ENCODE data around the gene HUNK.
A peak's percentile ranks its signal among the peaks of the same experiment; 100 is the strongest.

HUNK gene

GRCh38 chr21:31964692-31965091, 91.9 kb downstream of the HUNK start:
- DNase-seq = no peak

GRCh38 chr21:31967334-31967733, 94.5 kb downstream of the HUNK start:
- no peak for DNase-seq

DNA sequence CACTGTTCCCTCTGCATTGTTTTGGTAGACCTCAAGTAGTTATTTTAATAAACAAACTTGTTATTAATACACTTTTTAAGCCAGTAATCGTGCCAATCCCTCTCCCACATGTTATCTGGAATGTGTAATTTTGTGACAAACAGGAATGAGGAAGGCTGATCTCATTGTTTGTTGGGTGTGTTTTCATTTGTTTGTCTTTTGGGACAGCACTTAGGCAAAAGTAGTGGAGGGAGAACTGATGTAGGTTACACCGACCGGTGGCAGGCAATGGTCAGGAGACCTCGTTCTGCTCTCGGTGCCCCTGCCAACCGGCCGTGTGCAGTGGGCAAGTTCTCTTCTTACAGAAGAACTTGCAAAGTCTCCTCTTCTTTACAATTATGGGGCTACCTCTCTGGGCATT, 99.8 kb downstream of the HUNK start:
- no peak for DNase-seq

DNA sequence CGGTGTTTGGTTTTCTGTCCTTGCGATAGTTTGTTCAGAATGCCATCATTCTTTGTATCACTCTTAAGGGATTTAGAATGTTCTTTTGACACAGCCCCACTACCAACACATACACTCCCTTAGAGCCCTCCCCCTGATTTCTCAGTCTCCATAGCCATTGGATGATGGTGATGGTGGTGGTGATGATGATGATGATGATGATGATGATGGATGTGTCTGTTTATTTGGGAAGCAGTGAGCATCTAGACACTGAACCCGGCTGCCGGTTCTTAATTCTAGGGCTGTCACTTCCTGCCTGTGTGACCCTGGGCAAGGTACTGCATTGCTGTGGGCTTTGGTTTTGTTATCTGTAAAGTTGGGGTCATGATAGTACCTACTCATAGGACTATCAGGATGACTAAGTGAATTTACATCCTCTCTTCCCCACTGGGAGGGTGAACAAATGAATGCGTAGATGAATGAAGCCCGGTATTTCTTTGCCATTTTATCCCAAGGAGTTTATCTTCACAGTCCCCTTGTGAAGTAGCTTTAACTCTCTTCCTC, 100.7 kb downstream of the HUNK start:
- no peak for DNase-seq

DNA sequence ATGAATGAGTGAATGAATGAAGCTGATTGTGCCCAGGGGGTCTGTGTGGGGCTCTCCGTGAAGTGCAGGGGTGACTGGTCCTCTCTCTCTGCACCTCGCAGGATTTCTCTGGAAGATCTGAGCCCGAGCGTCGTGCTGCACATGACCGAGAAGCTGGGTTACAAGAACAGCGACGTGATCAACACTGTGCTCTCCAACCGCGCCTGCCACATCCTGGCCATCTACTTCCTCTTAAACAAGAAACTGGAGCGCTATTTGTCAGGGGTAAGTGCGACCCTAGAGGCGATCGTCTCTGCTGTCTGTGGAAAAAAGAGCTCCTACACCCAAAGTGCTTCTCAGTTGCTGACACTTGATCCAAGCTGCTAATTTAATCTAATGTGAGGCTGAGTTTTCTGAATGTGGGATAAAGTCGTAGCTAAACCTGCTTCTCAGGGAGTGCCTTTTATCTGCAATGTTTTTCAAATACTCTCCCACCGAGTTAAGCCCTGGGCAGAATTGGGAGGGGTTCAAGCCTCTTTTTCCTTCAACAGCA, 101.7 kb downstream of the HUNK start:
- no peak for DNase-seq

DNA sequence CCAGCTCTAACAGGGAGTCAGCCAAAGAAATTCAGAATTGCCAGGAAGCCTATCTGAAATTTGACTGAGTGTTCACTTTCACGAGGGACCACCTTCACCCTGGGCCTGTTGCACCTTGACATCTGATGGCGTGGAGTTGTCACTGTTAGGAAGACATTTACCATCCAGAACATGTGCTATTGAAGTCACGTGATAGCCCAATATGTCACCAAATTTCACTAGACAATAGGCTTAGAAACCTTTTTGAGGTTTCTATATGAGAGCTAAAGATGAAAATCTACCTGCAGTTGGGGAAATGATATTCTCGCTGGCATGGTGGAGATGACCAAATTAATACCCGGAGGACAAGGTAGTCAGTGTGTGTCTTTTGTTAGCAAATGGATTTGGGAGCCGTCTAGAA, 102.7 kb downstream of the HUNK start:
- no peak for DNase-seq

DNA sequence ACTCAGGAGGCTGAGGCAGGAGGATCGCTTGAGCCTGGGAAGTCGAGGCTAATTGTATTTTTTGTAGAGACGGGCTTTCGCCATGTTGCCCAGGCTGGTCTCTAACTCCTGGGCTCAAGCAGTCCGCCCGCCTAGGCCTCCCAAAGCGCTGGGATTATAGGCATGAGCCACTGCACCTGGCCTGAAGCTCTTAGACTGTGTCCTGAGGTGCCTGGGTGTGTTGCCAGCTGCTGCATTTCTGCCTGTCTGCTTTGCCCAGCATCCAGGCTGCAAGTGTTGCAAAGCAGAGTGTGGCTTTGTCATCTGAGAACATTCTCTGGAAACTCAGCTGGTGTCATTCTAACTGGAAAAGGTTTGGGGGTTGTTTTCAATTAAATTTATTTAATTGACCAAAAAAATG, 105.0 kb downstream of the HUNK start:
- DNase-seq = no peak

DNA sequence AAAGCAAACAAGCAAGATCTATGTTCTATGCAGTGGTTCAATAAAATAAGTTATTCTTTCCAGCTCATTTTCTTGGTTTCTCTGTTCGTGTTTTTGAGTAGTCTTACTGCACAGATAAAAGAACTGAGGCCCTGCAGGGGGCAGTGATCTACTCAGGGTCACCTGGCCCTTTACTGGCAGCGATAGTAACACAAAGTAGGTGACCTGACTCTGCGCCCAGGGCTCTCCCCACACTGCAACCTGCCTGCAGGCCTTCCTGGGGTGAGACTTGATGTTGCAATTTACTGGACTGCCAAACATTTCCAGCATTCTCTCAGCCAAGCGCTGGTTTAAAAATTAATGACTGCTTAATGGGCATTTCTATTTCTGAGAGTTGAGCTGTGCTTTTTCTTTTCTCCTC, 110.3 kb downstream of the HUNK start:
- no peak for DNase-seq

DNA sequence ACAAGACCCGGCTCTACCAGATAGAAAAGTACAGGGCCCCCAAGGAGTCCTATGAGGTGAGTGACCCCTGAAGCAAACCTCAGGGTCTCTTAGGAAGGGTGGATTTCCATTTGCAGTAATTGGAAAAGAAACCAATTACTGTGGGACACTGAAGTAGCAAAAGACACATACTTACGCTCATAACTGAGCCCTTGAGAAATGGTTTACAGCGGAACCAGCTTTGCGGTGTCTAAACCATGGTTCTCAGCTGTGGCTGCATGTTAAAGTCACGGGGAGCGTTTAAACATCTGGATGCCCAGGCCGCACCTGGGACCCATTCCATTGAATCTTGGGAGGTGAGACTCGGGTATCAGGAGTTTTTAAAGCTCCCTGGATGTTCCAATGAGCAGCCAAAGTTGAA, 110.7 kb downstream of the HUNK start:
- no peak for DNase-seq

DNA sequence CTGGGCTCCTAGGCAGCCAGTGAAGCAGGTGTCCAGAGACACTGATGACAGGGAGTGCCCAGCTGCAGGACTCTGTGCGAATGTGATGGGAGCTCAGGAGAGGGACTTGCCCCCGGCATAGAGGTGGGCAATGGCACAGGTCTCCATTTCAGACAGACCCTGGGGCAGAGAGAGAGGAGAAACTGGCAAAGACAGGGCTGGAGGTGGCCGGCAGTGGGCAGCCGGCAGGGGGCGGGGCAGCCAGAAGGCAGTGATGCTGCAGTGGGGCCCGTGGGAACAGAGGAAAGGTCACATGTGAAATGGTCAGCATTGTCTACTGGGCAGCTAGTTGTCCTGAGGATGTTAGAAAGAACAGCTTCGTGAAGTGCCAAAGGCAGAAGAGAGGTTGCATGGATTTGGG, 112.6 kb downstream of the HUNK start:
- no peak for DNase-seq

DNA sequence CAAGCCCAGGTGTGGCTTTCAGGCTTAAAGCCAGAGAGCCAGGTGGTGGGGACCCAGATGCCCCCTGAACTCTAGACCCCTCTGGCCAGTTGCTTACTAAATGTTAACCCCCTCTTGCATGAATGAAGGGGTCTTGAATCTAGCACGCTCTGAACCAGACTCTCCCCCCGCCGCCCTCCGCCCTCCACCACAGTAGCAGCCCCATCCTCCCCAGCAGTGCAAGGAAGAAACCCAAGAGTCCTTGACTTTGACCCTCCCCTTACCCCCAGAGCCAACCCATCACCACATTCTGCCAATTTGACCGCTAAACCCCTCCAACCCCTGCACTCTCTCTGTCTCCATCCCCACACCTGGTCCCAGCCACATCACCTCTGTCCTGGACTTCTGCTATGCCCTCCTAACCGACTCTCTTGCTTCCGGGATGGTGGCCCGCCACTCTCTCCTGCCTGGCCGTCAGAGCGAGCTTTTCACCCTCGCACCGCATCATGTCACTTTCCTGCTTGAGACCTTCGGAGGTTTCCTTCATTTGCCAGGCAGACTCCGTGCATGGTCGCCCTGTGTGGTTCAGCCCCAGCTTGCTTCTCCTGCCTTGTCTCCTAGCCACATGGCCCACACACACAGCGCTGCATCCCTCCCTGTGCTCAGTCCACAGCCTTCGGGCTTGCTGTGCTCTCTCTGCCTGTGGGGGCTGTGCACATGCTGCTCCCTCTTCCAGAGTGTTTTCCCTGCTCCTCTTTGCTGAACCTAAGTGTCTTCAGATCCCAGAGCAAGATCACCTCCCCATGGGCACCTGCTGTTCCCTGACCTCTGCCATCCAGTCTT, 113.4 kb downstream of the HUNK start:
- no peak for DNase-seq

DNA sequence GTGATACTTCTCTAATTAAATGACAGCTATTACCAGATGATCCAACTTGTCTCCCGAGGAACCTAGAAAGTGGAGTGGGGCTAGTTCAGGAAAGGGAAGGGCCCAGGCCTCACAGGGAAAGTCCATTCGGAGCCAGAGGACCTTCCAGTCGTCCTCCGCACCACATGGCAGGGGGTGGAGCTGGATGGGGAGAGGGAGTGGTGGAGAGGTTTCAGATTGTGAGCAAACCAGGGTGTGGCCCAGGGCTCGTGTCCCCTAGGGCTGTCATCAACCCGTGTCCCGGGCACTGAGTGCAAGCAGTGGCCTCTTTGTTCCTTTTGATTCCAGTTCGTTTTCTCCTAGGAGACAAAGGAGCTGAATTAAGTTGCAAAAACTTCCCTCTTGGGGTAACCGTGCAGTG, 114.9 kb downstream of the HUNK start:
- no peak for DNase-seq

DNA sequence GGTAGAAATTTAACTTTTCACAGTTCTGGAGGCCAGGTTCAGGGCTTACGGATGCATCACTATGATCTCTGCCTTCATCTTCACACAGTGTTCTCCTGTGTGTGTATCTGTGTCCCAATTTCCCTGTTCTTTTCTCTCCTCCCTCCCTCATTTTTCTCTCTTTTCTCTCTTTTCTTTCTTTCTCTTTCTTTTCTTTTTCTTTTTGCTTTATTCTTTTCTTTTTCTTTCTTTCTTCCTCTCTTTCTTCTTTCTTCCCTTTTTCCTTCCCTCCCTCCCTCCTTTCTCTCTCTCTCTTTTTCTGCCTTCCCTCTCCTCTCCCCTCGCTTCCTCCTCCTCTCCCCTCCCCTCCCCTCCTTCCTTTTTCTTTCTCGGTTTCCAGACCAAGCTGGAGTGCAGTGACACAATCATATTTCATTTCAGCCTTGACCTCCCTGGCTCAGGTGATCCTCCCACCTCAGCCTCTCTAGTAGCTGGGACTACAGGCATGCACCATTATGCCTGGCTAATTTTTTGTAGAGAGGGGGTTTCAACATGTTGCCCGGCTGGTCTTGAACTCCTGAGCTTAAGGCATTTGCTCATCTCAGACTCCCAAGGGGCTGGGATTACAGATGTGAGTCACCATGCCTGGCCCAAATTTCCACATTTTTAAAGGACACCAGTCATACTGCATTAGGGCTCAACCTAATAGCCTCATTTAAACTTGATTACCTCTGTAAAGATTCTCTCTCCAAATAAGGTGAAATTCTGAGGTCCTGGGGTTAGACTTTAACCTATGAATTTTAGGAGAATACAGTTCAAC, 115.9 kb downstream of the HUNK start:
- no peak for DNase-seq

DNA sequence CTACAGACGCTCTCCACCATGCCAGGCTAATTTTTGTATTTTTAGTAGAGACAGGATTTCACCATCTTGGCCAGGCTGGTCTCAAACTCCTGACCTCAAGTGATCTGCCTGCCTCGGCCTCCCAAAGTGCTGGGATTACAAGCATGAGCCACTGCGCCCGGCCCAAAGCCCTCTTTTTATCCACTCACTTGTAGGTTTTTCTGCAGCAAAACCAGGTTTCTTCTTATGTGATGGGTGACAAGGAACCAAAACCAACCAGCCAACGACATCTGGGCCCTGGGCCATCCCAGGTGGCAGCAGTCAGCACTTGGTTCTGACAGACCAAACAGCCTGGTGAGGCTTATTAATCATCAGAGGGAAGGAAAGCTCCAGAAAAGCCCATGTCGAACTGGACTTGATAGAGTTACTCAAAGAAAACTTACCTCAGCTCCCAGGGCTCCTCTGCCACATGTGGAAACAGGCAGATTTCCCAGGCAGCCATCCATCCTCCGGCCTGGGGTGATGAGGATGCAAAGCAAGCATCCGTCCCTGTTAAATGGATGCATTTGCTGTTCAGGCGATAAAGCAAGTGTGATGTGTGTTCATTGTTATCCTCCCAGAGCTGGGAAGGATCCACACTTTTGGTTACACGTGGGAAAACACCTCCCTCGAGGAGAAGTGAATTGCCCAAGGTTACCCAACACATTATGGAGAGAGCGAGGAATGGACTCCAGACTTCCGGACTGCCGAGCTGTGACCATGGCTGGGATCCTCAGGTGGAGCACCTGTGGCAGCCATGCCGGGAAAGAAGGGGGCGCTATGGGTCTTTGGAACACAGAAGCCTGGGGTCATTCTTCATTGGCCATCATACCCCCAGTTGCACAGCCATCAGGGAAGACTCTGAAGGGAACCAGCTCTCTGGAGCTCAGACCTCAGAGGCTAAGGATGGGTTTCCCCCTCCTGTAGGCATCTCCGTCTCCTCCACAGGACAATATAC, 118.8 kb downstream of the HUNK start:
- DNase-seq = no peak

GRCh38 chr21:31992391-31992790, 119.6 kb downstream of the HUNK start:
- no peak for DNase-seq

GRCh38 chr21:31993826-31994825, 121.3 kb downstream of the HUNK start:
- DNase-seq = no peak

DNA sequence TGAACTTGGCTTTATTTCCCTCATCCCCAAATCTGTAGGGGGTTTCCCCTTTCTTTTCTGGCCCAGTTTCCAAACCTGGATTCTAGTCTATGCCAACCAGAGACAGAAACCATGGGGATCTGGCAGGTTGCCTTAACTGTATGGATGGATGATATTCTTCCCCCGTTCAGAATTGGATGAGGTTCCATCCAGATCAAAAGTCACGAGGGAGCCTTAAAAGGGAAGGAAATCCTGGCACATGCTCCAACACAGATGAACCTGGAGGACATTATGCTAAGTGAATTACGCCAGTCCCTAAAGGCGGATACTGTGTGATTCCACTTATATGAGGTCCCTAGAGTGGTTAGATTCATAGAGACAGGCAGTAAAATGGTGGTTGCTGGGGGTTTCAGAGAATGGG, 124.4 kb downstream of the HUNK start:
- peak; percentile 44 for DNase-seq

DNA sequence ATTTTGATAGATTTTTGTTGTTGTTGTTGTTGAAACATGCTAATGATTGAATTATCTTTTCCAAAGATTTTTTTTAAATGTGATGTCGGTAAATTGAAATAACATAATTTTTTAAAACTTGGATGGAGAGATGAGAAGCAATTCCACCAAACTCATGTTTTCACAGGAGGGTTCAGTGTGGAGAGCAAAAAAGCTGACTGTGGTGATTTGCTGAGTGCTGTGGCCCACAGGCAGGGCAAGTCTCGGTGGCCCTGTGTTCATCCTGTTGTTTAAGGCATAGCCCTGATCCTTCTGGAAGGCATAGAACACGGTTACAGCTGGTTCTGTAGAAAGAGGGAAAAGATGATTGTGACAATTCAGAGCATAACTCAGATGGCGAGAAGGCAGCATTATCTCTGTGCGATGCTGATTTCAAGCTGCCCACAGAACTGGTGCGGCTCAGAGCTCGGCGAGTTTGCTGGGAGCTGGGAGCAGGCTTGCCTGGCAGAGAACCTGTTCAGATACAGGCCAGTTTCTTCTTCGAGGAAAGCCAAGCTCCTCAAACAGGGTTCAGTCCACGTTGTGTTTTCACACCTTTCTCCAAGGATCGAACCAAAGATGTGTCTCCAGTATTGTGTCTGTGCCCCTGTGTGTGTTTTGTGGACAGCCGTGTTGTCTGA, 127.1 kb downstream of the HUNK start:
- no peak for DNase-seq

DNA sequence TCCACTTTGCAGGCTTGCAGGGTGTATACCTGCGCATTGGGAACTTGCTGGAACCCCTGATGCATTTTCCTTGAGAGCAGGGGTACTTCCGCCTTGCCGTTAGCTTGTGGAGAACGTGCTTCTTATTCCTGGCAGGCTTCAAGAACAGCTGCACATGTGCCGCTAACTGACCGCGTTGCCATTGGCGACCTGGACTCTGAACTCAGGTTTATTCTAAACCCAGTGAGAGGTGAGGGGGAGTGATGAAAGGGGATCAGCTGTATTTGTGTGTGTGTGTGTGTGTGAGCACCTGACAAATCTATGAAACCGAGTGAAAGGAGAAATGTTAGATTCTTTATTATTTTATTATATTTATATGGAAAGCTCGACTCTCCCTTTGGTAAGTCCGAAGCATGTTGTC, 128.6 kb downstream of the HUNK start:
- peak; percentile 59 for DNase-seq

DNA sequence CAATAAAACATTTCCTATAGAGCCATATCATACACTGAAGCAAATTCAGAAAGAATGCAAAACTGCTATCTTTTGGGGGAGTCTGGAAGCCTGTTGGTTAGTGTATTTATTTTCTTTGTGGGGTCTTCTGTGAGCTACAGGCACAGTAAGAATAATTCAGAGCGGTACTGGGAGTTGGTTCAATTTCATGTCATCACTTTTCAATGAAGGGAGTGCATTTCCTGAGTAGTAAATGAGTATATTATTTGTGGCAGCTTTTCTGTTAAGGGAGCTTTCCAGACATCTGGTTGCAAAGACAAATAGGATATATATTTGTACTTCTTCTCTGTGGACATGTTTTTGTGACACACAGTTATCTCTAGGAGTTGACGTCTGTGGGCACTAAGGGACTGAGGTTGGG, 130.6 kb downstream of the HUNK start:
- no peak for DNase-seq

GRCh38 chr21:32004291-32004690, 131.5 kb downstream of the HUNK start:
- no peak for DNase-seq
